Tibial artery (tissue), 4 donors: Measurements from ENCODE around the gene ZNF106.

Experiments used
- DNase-seq, 2 donors: peaks; one replicate each; pipeline ENCODE4 v3.0.0-alpha.2; 2019
- H3K27ac ChIP-seq, 2 donors: fragments of 200-600 bp; sonication (generic) in 1 of 2; 1 replicate in 1 of 2; 2 replicates in 1 of 2; pipeline ENCODE4 v1.5.1; 2018 to 2019; ENCODE audit warnings: mild to moderate bottlenecking in 1 of 2
- H3K27me3 ChIP-seq, 2 donors: fragments of 200-600 bp; sonication (generic) in 1 of 2; one replicate each; pipeline versions ENCODE4 v1.5.1 to v1.6.0; 2016 to 2019
- H3K36me3 ChIP-seq, 3 donors: fragments of 200-600 bp; sonication (generic) in 2 of 3; one replicate each; pipeline ENCODE4 v1.5.1; 2016 to 2019; ENCODE audit warnings: mild to moderate bottlenecking in 2 of 3
- H3K4me1 ChIP-seq, 4 donors: fragments of 200-600 bp; sonication (generic) in 2 of 4; 1 replicate in 3 of 4; 2 replicates in 1 of 4; pipeline ENCODE4 v1.5.1; 2016 to 2019
- H3K4me3 ChIP-seq, 2 donors: fragments of 200-600 bp; sonication (generic) in 1 of 2; 1 replicate in 1 of 2; 2 replicates in 1 of 2; pipeline ENCODE4 v1.5.1; 2018 to 2019; ENCODE audit warnings: mild to moderate bottlenecking in 2 of 2
- H3K9me3 ChIP-seq, 3 donors: fragments of 200-600 bp; sonication (generic) in 1 of 3; one replicate each; pipeline ENCODE4 v1.5.1; 2016 to 2019
- CTCF ChIP-seq, 2 experiments: fragments of 200-600 bp in 1 of 2; fragments of 450-650 bp in 1 of 2; IDR thresholded peaks; one replicate each; pipeline ENCODE4 v1.5.1; 2017 to 2019; ENCODE audit warnings: antibody characterized with exemption in 2 of 2, mild to moderate bottlenecking in 1 of 2, moderate library complexity in 1 of 2
- intact Hi-C: fragments of 100-400 bp; cut with DNase I; formaldehyde crosslinking; loops from one replicate; pipeline ENCODE4 v1.15.0; 2023; ENCODE audit warnings: low total_unique reads

Gene ZNF106

GRCh38 chr15:42421376-42421775 is 69.6 kb downstream of the ZNF106 start:
- H3K27me3 ChIP-seq: no peaks in the 10 kb centered on the region
- DNase-seq: no peak
- peaks cover 77 to 92% (median 82%) of the 10 kb centered on the region in 3 donors for H3K36me3 ChIP-seq
- TF ChIP-seq CTCF (IDR thresholded peaks at IDR 0.05): no peak
- no peak overlapping the region for H3K4me3 ChIP-seq
- peak overlapping the region; percentile 51 to 67 for H3K27ac ChIP-seq
- H3K9me3 ChIP-seq: no peaks in the 10 kb centered on the region
- peaks cover 0 to 19% (median 2%) of the 10 kb centered on the region in 4 donors for H3K4me1 ChIP-seq
- intact Hi-C loops: no loop called here

GRCh38 chr15:42419369-42419768 is 71.6 kb downstream of the ZNF106 start:
- Histone ChIP-seq H3K4me1 (peaks cover 0 to 19% (median 2%) of the 10 kb centered on the region in 4 donors), H3K27me3 (no peaks in the 10 kb centered on the region), H3K36me3 (peaks cover 82 to 92% (median 82%) of the 10 kb centered on the region in 3 donors), H3K4me3 (no peak overlapping the region), H3K9me3 (no peaks in the 10 kb centered on the region), H3K27ac (no peak overlapping the region)
- no peak for TF ChIP-seq CTCF (IDR thresholded peaks at IDR 0.05)
- DNase-seq: no peak
- intact Hi-C loops: no loop called here

GRCh38 chr15:42413920-42414319 is 77.0 kb downstream of the ZNF106 start:
- DNase-seq: no peak

GRCh38 chr15:42411884-42412283 is 79.1 kb downstream of the ZNF106 start:
- TF ChIP-seq CTCF (IDR thresholded peaks at IDR 0.05): no peak
- DNase-seq: no peak
- intact Hi-C loops: no loop called here
- H3K27ac ChIP-seq: no peak overlapping the region
- H3K4me3 ChIP-seq: no peak overlapping the region
- peaks cover 0 to 5% (median 0%) of the 10 kb centered on the region in 4 donors for H3K4me1 ChIP-seq
- H3K36me3 ChIP-seq: peaks cover 50 to 100% (median 56%) of the 10 kb centered on the region in 3 donors
- no peaks in the 10 kb centered on the region for H3K9me3 ChIP-seq
- no peaks in the 10 kb centered on the region for H3K27me3 ChIP-seq

More at GRCh38 chr15:42413920-42414319, 77.0 kb downstream of the ZNF106 start:
- TF ChIP-seq CTCF (IDR thresholded peaks at IDR 0.05): no peak
- no peak overlapping the region for H3K4me3 ChIP-seq
- peaks cover 67 to 95% (median 67%) of the 10 kb centered on the region in 3 donors for H3K36me3 ChIP-seq
- H3K27me3 ChIP-seq: no peaks in the 10 kb centered on the region
- intact Hi-C loops: no loop called here
- peaks cover 0 to 5% (median 0%) of the 10 kb centered on the region in 4 donors for H3K4me1 ChIP-seq
- H3K27ac ChIP-seq: no peak overlapping the region
- H3K9me3 ChIP-seq: no peaks in the 10 kb centered on the region

- Histone ChIP-seq H3K27me3 (no peaks in the 10 kb centered on the region), H3K4me3 (no peak overlapping the region), H3K27ac (no peak overlapping the region), H3K4me1 (peaks cover 0 to 3% (median 0%) of the 10 kb centered on the region in 4 donors), H3K9me3 (no peaks in the 10 kb centered on the region), H3K36me3 (peaks cover 26 to 84% (median 30%) of the 10 kb centered on the region in 3 donors)
- no peak for DNase-seq
- TF ChIP-seq CTCF (IDR thresholded peaks at IDR 0.05): no peak
- intact Hi-C loops: no loop called here
Observed at GRCh38 chr15:42409011-42409410, 81.9 kb downstream of the ZNF106 start.

GRCh38 chr15:42408178-42408577 is 82.8 kb downstream of the ZNF106 start:
- intact Hi-C loops: no loop called here
- peaks cover 26 to 84% (median 30%) of the 10 kb centered on the region in 3 donors for H3K36me3 ChIP-seq
- TF ChIP-seq CTCF (IDR thresholded peaks at IDR 0.05): no peak
- no peaks in the 10 kb centered on the region for H3K4me1 ChIP-seq
- H3K4me3 ChIP-seq: no peak overlapping the region
- no peak overlapping the region for H3K27ac ChIP-seq
- no peaks in the 10 kb centered on the region for H3K9me3 ChIP-seq
- H3K27me3 ChIP-seq: no peaks in the 10 kb centered on the region
- DNase-seq: no peak
